Measurements from ENCODE around the gene ZFP36L1. TPM values are rescaled to one million over a fixed set of nuclear protein-coding genes. Genes with fewer than 3 reads are reported as not detected.

Gene ZFP36L1
- total and polyA plus RNA-seq, 9 of the 15 experiments (the other 6 are each of a cell fraction or from before 2014, with no cell fraction given) = 1.3 to 26.6 (median 3.7) TPM

DNA sequence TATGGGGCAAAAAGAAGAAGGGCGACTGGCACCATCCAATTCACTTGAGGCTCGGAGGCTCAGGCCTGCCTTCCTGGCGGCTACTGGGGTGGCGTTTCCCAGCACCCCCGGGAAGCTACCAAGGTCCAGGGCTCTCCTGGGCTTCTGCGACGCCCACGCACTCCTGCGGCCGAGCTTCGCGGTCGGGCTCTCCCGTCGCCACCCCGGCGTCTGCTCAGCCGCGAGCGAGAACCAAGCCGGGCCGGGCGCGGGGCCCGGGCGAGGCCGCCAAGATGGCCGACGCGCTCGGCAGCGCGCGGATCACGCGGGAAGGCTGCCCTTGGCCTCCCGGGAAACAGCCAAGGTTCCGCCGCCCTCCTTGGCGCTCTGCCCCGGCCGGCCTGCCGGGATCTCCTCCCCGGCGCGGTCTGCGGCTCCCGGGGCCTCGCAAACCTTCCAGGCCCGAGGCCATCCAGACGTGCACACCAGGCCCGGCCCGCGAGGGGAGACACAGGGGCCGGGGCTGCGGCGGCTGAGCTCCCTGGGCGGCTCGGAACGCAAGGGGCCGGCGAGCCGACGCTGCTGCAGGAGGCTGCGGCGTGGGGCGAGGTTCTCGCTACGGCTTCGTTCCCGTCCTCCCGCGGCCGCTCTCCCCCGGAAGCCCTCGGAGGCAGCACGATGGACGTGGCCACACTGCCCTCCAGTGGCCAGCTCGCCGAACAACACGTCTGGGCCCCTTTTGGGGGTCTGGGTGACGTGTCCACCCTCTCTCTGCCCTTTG is 23.5 kb upstream of the ZFP36L1 start (continued):
- TF ChIP-seq, protein P1, sequence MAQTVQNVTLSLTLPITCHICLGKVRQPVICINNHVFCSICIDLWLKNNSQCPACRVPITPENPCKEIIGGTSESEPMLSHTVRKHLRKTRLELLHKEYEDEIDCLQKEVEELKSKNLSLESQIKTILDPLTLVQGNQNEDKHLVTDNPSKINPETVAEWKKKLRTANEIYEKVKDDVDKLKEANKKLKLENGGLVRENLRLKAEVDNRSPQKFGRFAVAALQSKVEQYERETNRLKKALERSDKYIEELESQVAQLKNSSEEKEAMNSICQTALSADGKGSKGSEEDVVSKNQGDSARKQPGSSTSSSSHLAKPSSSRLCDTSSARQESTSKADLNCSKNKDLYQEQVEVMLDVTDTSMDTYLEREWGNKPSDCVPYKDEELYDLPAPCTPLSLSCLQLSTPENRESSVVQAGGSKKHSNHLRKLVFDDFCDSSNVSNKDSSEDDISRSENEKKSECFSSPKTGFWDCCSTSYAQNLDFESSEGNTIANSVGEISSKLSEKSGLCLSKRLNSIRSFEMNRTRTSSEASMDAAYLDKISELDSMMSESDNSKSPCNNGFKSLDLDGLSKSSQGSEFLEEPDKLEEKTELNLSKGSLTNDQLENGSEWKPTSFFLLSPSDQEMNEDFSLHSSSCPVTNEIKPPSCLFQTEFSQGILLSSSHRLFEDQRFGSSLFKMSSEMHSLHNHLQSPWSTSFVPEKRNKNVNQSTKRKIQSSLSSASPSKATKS (CRISPR knock-in tag; IDR thresholded peaks at IDR 0.05) = no peak
- TF ChIP-seq, protein P2, sequence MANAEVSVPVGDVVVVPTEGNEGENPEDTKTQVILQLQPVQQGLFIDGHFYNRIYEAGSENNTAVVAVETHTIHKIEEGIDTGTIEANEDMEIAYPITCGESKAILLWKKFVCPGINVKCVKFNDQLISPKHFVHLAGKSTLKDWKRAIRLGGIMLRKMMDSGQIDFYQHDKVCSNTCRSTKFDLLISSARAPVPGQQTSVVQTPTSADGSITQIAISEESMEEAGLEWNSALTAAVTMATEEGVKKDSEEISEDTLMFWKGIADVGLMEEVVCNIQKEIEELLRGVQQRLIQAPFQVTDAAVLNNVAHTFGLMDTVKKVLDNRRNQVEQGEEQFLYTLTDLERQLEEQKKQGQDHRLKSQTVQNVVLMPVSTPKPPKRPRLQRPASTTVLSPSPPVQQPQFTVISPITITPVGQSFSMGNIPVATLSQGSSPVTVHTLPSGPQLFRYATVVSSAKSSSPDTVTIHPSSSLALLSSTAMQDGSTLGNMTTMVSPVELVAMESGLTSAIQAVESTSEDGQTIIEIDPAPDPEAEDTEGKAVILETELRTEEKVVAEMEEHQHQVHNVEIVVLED (CRISPR knock-in tag; IDR thresholded peaks at IDR 0.05) = peak; percentile 25; the same call in 1 of the 2 replicates
- TF ChIP-seq GTF2F1 (IDR thresholded peaks at IDR 0.05; ENCODE audit: low read depth, low read length) (0 out of 2 replicates have a peak, but pooled peaks have one; percentile 15), HDAC8 (tag; IDR thresholded peaks at IDR 0.05) (peak; percentile 85; the same call in 1 of the 2 replicates), MEIS2 (IDR thresholded peaks at IDR 0.05; ENCODE audit: partially characterized antibody) (no peak), TAF1 (IDR thresholded peaks at IDR 0.05; ENCODE audit: control insufficient read depth, extremely low read depth, insufficient read depth, low read length, severe bottlenecking) (no peak), HNRNPL (IDR thresholded peaks at IDR 0.05; ENCODE audit: low read depth, low read length) (peak; percentile 59), ZNF3 (CRISPR knock-in tag; IDR thresholded peaks at IDR 0.05) (no peak), RAD51 (IDR thresholded peaks at IDR 0.05; ENCODE audit: borderline replicate concordance, low read depth) (no peak), FOXK2 (conservative IDR thresholded peaks at IDR 0.05 in 1 of 2, IDR thresholded peaks at IDR 0.05 in 1 of 2; ENCODE audit: low read depth in 2 of 2) (no peak)
- TF ChIP-seq, protein P3, sequence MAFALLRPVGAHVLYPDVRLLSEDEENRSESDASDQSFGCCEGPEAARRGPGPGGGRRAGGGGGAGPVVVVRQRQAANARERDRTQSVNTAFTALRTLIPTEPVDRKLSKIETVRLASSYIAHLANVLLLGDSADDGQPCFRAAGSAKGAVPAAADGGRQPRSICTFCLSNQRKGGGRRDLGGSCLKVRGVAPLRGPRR (CRISPR knock-in tag; IDR thresholded peaks at IDR 0.05) = no peak
- TF ChIP-seq, protein P4, sequence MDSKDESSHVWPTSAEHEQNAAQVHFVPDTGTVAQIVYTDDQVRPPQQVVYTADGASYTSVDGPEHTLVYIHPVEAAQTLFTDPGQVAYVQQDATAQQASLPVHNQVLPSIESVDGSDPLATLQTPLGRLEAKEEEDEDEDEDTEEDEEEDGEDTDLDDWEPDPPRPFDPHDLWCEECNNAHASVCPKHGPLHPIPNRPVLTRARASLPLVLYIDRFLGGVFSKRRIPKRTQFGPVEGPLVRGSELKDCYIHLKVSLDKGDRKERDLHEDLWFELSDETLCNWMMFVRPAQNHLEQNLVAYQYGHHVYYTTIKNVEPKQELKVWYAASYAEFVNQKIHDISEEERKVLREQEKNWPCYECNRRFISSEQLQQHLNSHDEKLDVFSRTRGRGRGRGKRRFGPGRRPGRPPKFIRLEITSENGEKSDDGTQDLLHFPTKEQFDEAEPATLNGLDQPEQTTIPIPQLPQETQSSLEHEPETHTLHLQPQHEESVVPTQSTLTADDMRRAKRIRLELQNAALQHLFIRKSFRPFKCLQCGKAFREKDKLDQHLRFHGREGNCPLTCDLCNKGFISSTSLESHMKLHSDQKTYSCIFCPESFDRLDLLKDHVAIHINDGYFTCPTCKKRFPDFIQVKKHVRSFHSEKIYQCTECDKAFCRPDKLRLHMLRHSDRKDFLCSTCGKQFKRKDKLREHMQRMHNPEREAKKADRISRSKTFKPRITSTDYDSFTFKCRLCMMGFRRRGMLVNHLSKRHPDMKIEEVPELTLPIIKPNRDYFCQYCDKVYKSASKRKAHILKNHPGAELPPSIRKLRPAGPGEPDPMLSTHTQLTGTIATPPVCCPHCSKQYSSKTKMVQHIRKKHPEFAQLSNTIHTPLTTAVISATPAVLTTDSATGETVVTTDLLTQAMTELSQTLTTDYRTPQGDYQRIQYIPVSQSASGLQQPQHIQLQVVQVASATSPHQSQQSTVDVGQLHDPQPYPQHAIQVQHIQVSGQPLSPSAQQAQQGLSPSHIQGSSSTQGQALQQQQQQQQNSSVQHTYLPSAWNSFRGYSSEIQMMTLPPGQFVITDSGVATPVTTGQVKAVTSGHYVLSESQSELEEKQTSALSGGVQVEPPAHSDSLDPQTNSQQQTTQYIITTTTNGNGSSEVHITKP (IDR thresholded peaks at IDR 0.05; ENCODE audit: partially characterized antibody) = peak; percentile 20
- TF ChIP-seq, protein P5, sequence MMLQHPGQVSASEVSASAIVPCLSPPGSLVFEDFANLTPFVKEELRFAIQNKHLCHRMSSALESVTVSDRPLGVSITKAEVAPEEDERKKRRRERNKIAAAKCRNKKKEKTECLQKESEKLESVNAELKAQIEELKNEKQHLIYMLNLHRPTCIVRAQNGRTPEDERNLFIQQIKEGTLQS (IDR thresholded peaks at IDR 0.05) = no peak
- TF ChIP-seq, protein P5 (CRISPR knock-in tag; conservative IDR thresholded peaks at IDR 0.05) = 0 out of 2 replicates have a peak, but pooled peaks have one; percentile 70
